IPS-18c (cell line): Measurements from ENCODE around the gene DLGAP1.
A peak's percentile ranks its signal among the peaks of the same experiment; 100 is the strongest.

Experiments
- H3K4me3 ChIP-seq: 2 replicates; pipeline ENCODE4 v1.7.0; 2013; ENCODE audit warnings: low read depth, mild to moderate bottlenecking, low read length, moderate library complexity; ENCODE audit not compliant: insufficient read depth
- H3K9me3 ChIP-seq: one replicate; pipeline ENCODE4 v1.6.1; 2013; ENCODE audit warnings: mild to moderate bottlenecking, low read length, moderate library complexity; ENCODE audit not compliant: control insufficient read depth, insufficient read depth

DLGAP1 gene

GRCh38 chr18:3599195-3599594 is 855.9 kb downstream of the DLGAP1 start:
- no peaks in the 10 kb centered on the region for H3K9me3 ChIP-seq
- no peak overlapping the region for H3K4me3 ChIP-seq

GRCh38 chr18:3598581-3598980 is 856.5 kb downstream of the DLGAP1 start:
- H3K4me3 ChIP-seq = no peak overlapping the region
- H3K9me3 ChIP-seq = no peaks in the 10 kb centered on the region

DNA sequence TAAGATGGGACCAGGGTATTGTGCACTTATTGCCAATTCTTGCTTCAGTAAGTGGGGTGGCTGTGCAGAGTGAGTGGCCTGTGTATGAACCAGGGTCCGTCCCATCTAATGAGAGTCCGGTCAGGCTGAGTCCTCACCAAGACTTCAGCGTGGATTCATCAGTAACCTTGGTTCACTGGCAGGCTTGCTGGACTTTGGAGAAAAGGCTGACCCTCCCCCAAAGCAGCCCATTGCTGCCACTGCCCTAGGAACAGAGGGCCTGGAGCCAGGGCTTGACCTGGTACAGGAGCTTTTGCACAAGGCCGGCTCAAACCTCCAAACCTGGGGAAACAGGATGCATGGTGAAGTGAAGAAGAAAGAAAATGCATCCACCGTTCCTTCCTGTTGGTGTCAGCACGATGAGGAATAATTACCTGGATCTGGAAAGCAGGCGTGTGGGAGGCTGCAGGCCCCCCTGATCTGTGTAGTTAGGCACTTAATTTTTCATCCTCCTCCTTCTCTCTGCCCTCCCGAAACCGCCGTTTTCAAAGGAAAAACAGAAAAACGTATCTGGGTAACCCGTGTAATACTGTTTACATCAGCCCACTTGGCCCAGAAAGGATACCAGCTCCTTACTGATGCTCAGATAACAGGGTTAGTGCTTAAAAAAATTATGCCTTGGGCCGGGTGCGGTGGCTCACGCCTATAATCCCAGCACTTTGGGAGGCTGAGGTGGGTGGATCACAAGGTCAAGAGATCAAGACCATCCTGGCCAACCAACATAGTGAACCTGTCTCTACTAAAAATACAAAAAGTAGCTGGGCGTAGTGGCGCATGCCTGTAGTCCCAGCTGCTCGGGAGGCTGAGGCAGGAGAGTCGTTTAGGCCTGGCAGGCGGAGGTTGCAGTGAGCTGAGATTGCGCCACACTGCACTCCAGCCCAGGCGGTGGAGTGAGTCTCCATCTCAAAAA is 857.4 kb downstream of the DLGAP1 start:
- Histone ChIP-seq H3K4me3 (no peak overlapping the region), H3K9me3 (no peaks in the 10 kb centered on the region)

- Histone ChIP-seq H3K9me3 (no peaks in the 10 kb centered on the region), H3K4me3 (no peak overlapping the region)
Observed at GRCh38 chr18:3596637-3597384, 858.3 kb downstream of the DLGAP1 start.

- Histone ChIP-seq H3K4me3 (no peak overlapping the region), H3K9me3 (no peaks in the 10 kb centered on the region)
Observed at GRCh38 chr18:3596324-3596636, 858.8 kb downstream of the DLGAP1 start.

DNA sequence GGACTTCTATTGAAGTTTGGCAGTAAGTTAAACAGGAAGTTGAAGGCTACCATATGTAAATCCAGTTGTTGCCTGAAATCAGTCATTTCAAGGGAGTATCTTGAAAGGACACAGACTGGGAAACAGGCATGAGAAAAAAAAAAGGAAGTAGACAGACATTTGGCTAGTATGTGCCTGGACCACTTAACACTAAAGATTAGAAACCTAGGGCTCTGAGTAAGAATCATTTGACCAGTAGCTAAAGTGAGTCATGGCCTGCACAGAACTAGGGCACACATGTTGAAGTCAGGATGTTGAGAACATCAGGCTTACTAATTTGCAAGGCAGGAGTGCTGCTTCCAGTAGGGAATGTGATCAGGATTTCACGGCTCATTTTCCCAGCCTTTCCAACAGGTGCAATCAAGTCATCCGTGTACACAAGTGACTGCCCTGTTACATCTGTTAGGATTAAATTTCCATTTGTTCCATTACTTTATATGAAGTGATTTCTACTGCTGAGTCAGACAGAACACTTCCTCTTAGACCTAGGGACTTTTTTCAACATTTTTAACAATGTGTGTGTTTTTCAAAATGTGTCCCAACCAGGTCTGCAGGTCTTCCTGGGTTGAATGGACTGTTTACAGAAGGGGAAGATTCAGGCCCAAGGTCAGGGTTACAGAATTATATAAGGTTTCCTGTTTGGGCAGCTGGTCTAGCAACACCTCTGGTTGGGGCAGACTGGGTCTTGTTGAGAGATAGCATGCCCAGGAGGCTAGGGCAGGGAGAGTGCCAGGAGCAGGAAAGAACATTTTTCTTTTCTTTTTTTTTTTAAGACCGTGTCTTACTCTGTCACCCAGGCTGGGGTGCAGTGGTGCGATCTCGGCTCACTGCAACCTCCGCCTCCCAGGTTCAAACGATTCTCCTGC is 859.5 kb downstream of the DLGAP1 start:
- Histone ChIP-seq H3K9me3 (no peaks in the 10 kb centered on the region), H3K4me3 (peak overlapping the region; percentile 10; the same call in 1 of the 2 replicates)

DNA sequence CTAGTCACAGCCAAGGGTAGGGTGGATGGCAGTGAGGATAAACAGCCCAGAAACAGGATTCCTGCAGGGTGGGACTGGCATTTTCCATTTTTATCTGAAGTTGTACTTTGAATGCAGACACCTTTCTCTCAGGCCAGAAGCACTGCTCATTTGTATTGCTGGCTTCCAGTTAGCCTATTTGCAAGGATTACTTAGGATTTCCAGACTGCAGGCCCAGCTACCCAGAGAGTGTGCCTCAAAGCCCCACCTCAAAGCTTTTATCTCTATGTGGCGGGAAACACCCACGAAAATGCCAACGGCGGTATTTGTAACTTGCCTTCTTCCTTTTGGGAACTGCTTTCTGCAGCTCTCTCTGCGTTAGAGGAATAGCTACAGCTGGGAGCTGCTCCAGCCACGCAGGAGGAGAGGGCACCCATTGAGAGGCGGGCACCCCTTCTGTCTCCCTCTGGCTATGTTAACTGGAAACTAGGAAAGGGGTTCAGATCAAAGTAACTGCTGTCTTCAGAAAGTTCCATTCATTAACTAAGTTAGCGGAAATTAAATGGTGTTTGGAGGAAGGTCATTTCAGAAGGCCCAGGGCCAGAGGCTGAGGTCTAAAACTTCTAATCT is 860.2 kb downstream of the DLGAP1 start:
- Histone ChIP-seq H3K9me3 (no peaks in the 10 kb centered on the region), H3K4me3 (peak overlapping the region; percentile 45)

- H3K4me3 ChIP-seq = peak overlapping the region; percentile 45
- no peaks in the 10 kb centered on the region for H3K9me3 ChIP-seq
Observed at GRCh38 chr18:3593904-3594759, 861.0 kb downstream of the DLGAP1 start.

DNA sequence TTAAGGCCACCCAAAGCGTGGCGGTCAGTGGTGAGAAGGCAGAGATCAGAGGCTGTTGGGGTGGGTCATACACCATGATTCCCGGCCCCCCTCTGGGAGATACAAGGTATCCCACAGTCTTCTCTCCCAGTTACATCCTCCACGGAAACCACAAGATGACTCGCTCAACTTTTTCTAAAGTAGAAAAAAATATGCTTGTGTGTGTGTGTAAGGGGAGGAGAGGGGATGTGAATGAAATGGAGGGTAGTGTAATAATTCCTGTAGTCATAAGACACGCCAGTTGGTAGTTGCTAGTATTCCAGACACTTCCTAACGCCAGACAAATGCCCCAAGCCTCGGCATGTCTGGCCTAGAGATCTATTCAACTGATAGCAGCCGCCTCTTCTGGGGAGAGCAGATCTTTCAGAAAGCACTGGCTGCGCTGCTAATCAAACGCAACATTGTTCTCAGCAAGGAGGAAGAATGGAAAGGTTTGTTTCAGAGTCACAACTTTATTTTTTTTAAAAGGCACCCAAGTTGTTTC is 861.7 kb downstream of the DLGAP1 start:
- H3K4me3 ChIP-seq = peak overlapping the region; percentile 39

DNA sequence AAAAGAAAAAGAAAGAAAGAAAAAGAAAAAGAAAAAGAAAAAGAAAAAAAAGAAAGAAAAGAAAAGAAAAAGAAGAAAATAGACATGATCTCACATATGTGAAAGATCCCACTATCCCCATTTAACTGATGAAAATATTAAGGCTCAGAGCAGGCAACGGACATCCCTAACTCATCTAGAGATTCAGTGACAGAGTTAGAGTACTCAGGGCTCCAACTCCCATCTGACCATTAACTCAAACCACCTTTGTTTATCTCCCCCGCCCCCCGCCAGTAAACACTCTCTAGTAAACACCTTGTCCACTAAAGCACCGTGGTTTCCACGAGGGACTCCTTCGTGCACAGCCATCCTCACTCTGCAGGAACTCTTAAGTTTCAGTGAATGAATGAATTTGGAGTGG is 862.2 kb downstream of the DLGAP1 start:
- Histone ChIP-seq H3K4me3 (peak overlapping the region; percentile 39; the same call in 1 of the 2 replicates), H3K9me3 (no peaks in the 10 kb centered on the region)

More for the DNA sequence above, 861.7 kb downstream of the DLGAP1 start:
- H3K9me3 ChIP-seq = no peaks in the 10 kb centered on the region

DNA sequence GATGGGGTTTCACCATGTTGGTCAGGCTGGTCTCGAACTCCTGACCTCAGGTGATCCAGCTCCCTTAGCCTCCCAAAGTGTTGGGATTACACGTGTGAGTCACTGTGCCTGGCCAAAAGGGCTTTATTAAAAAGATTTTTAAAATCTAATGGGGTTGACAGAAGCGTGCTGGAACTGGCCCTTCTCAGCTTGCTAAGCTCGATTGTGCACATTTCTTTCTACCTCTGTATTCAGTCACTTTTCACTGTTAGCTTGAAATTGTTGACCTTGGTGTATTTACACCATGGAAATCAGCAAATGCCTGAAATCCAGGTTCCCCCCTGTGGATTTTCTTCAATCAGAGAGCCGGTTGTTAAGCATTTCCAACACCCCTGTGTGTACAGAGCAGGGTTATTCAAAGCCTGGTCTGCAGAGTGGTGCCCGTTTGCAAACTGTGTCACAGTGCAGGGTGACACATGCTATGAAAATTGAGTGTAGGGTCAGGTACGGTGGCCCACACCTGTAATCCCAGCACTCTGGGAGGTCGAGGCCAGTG is 864.9 kb downstream of the DLGAP1 start:
- Histone ChIP-seq H3K4me3 (no peak overlapping the region), H3K9me3 (no peaks in the 10 kb centered on the region)

- no peaks in the 10 kb centered on the region for H3K9me3 ChIP-seq
- H3K4me3 ChIP-seq = no peak overlapping the region
Observed at GRCh38 chr18:3585656-3586509, 869.2 kb downstream of the DLGAP1 start.

DNA sequence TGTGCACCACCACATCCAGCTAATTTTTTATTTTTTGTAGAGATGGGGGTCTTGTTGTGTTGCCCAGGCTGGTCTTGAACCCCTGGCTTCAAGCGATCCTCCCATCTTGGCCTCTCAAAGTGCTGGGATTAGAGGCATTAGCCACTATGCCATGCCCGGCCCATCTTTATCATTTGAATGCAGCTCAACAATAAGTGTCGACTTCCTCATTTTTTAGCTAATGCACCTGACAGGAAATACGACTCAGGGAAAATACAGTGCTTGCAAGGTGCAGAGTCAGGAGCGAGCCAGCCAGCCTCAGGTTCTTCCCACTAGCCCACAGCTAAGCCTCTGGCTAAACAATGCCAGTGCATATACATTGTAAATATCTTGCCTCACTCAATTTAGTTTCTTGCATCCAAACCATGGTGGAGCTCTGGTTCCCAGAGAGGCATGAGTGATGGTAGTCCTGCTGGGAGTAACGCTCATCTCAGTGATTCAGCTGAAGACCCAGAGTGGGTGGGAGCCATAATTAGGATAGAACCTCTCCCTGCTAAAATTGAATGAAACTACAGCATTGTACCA is 870.1 kb downstream of the DLGAP1 start:
- Histone ChIP-seq H3K4me3 (no peak overlapping the region), H3K9me3 (no peaks in the 10 kb centered on the region)

DNA sequence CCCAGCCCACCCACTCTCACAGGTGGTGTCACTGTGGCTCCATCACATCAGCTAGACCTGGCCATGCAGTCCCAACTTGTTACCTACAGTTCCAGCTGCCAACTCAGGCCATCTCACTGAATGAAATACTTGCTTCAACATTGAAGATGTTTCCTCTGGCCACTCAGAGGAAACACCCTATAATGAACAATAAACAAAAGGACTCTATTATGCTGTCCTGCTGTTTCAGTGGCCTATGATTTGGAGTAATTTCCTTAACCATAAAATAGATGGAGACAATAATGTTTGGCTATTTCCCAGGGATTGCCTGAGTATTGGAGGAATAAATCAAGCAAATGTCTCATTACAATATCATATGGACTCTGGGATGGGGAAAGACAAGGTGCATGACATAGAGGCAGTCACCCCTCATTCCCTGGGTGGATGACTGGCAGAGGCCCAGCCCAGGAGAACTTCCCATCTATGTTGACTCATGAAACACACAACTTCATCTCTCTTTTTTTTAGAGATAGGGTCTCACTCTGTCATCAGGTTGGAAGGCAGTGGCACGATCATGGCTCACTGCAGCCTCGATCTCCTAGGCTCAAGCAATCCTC is 870.7 kb downstream of the DLGAP1 start:
- no peak overlapping the region for H3K4me3 ChIP-seq
- no peaks in the 10 kb centered on the region for H3K9me3 ChIP-seq
